HFF-Myc (cell line): ENCODE data around the gene CYTH3.

ENCODE experiments used
- DNase-seq: peaks from one replicate; pipeline ENCODE4 v3.0.0-alpha.2; 2011; ENCODE audit warnings: low read depth; ENCODE audit errors: extremely low read depth
- H3K4me3 ChIP-seq: replicated peaks from 2 replicates; pipeline ENCODE4 v1.5.1; 2011; ENCODE audit warnings: low read depth, mild to moderate bottlenecking, control low read depth, low read length
- CTCF ChIP-seq: IDR thresholded peaks from 2 replicates; pipeline ENCODE4 v1.5.1; 2012; ENCODE audit warnings: mild to moderate bottlenecking, low read depth, low read length, control low read depth; ENCODE audit errors: missing control alignments

The CYTH3 gene

GRCh38 chr7:6147627-6148026 lies 124.8 kb downstream of the CYTH3 start:
- no peak for TF ChIP-seq CTCF
- DNase-seq: no peak

GRCh38 chr7:6146666-6147065 lies 125.8 kb downstream of the CYTH3 start:
- no peak for DNase-seq
- no peak overlapping the region for H3K4me3 ChIP-seq
- no peak for TF ChIP-seq CTCF

More at GRCh38 chr7:6147627-6148026, 124.8 kb downstream of the CYTH3 start:
- H3K4me3 ChIP-seq: no peak overlapping the region

DNA sequence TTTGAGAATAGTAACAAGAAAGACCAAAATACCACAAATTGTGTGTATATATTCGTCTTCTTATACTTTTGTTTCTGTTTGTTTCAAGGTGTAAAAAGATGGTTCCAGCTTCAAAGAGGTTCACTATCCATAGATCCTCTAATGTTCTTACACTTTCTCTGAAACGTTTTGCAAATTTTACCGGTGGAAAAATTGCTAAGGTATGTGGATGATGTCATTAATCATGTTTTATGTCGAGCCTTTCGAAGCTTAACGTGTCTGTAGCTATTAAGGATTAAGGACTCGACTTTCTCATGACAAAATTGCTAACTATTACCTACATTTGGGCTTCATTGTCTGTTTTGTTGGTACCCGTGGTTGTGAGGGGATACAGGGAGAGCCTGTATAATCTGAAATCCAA lies 128.4 kb downstream of the CYTH3 start:
- no peak for DNase-seq
- no peak overlapping the region for H3K4me3 ChIP-seq
- no peak for TF ChIP-seq CTCF

DNA sequence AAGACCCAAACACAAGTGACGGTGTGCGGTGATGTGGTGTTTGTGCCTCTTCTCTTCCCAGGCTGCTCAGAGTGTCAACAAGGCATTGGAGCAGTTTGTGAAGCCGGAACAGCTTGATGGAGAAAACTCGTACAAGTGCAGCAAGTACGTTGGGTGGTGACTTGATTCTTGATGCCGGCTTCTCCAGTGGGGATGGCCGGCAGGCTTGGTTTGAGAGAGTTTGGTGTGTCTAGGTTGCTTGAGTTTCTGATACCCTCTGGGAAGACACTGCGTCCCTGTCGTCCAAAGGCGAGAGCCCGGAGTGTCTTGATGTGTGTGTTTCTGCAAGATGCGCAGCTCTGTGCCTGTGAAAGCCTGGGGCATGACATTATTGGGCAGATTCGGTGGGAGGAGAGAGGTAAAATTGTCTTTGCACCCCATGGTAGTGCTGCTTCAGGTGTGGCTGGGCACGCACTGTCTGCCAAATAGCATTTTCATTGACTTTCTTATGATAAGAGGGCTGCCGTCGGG lies 129.5 kb downstream of the CYTH3 start:
- no peak overlapping the region for H3K4me3 ChIP-seq
- no peak for DNase-seq
- no peak for TF ChIP-seq CTCF

GRCh38 chr7:6139189-6139996 lies 133.0 kb downstream of the CYTH3 start:
- H3K4me3 ChIP-seq: no peak overlapping the region
- no peak for DNase-seq
- TF ChIP-seq CTCF: no peak

- no peak overlapping the region for H3K4me3 ChIP-seq
- DNase-seq: no peak
- no peak for TF ChIP-seq CTCF
These were observed 135.9 kb downstream of the CYTH3 start for GRCh38 chr7:6136475-6136874.
